NCI-H1930 (cell line): ENCODE results near the gene LCN10.

ENCODE experiments used
- DNase-seq, 2 experiments: peaks; one replicate each; lab custom pipeline; 2025; lab: John Stamatoyannopoulos, UW

Gene LCN10

GRCh38 chr9:136738960-136739359 is 3.8 kb downstream of the LCN10 start:
- no peak for DNase-seq

GRCh38 chr9:136735812-136736480 is 6.8 kb downstream of the LCN10 start:
- no peak for DNase-seq

- DNase-seq: no peak
Observed at GRCh38 chr9:136734837-136735496, 7.8 kb downstream of the LCN10 start.

- no peak for DNase-seq
Observed at GRCh38 chr9:136733611-136734010, 9.1 kb downstream of the LCN10 start.

- DNase-seq: no peak
Observed at GRCh38 chr9:136732444-136733178, 10.1 kb downstream of the LCN10 start.

GRCh38 chr9:136729926-136730325 is 12.8 kb downstream of the LCN10 start:
- DNase-seq: no peak

GRCh38 chr9:136729144-136729543 is 13.6 kb downstream of the LCN10 start:
- DNase-seq: no peak

- DNase-seq: no peak
Observed at GRCh38 chr9:136728548-136729123, 14.1 kb downstream of the LCN10 start.

GRCh38 chr9:136728080-136728547 is 14.6 kb downstream of the LCN10 start:
- peak; percentile 71 to 82 for DNase-seq

GRCh38 chr9:136726631-136727191 is 16.0 kb downstream of the LCN10 start:
- no peak for DNase-seq

GRCh38 chr9:136726118-136726517 is 16.6 kb downstream of the LCN10 start:
- no peak for DNase-seq

- no peak for DNase-seq
Observed at GRCh38 chr9:136725612-136726011, 17.1 kb downstream of the LCN10 start.

GRCh38 chr9:136724772-136725171 is 18.0 kb downstream of the LCN10 start:
- no peak for DNase-seq

GRCh38 chr9:136723989-136724388 is 18.8 kb downstream of the LCN10 start:
- no peak for DNase-seq

GRCh38 chr9:136723362-136723976 is 19.3 kb downstream of the LCN10 start:
- no peak for DNase-seq

- no peak for DNase-seq
Observed at GRCh38 chr9:136722969-136723356, 19.8 kb downstream of the LCN10 start.

GRCh38 chr9:136722093-136722968 is 20.4 kb downstream of the LCN10 start:
- DNase-seq: no peak

GRCh38 chr9:136721339-136722092 is 21.2 kb downstream of the LCN10 start:
- DNase-seq: no peak

- DNase-seq: no peak
Observed at GRCh38 chr9:136720898-136721338, 21.8 kb downstream of the LCN10 start.
